WERI-Rb-1 (cell line): ENCODE measurements around the gene MRPL20.

Experiments used
- DNase-seq: peaks from one replicate; pipeline ENCODE4 v3.0.0-alpha.2; 2020
- H3K27ac ChIP-seq: fragments of 250-450 bp; sonication (Bioruptor Pico); 2 replicates; pipeline ENCODE4 v1.5.1; 2020; ENCODE audit warnings: mild to moderate bottlenecking, moderate library complexity
- H3K27me3 ChIP-seq: fragments of 250-450 bp; sonication (Bioruptor Pico); 2 replicates; pipeline ENCODE4 v1.5.1; 2021; ENCODE audit warnings: mild to moderate bottlenecking, low read depth, moderate library complexity; ENCODE audit not compliant: insufficient read depth, severe bottlenecking
- H3K36me3 ChIP-seq: fragments of 250-450 bp; sonication (Bioruptor Pico); 2 replicates; pipeline ENCODE4 v1.5.1; 2020; ENCODE audit warnings: mild to moderate bottlenecking, moderate library complexity
- H3K4me3 ChIP-seq: 2 replicates; pipeline ENCODE4 v1.5.1; 2011; ENCODE audit warnings: low read depth, mild to moderate bottlenecking, control low read depth, low read length
- H3K9me3 ChIP-seq: fragments of 250-450 bp; sonication (Bioruptor Pico); 2 replicates; pipeline ENCODE4 v1.5.1; 2021; ENCODE audit warnings: mild to moderate bottlenecking, moderate library complexity; ENCODE audit not compliant: severe bottlenecking
- CTCF ChIP-seq: IDR thresholded peaks from 2 replicates; pipeline ENCODE4 v1.5.1; 2011; ENCODE audit warnings: low read depth, mild to moderate bottlenecking, control low read depth, inconsistent platforms, low read length

MRPL20 gene

GRCh38 chr1:1401457-1402010 is 5.6 kb downstream of the MRPL20 start:
- TF ChIP-seq CTCF: no peak
- H3K27me3 ChIP-seq: no peaks in the 10 kb centered on the region
- peak overlapping the region; percentile 17 for H3K27ac ChIP-seq
- DNase-seq: no peak
- H3K9me3 ChIP-seq: no peaks in the 10 kb centered on the region
- H3K36me3 ChIP-seq: peaks cover 85% of the 10 kb centered on the region
- no peak overlapping the region for H3K4me3 ChIP-seq

- TF ChIP-seq CTCF: no peak
- DNase-seq: no peak
- Histone ChIP-seq H3K27ac (peak overlapping the region; percentile 88), H3K9me3 (no peaks in the 10 kb centered on the region), H3K27me3 (no peaks in the 10 kb centered on the region), H3K4me3 (no peak overlapping the region), H3K36me3 (peaks cover 84% of the 10 kb centered on the region)
Observed at GRCh38 chr1:1400576-1401456, 6.3 kb downstream of the MRPL20 start.

GRCh38 chr1:1399872-1400575 is 7.1 kb downstream of the MRPL20 start:
- DNase-seq: no peak

GRCh38 chr1:1399187-1399871 is 7.8 kb downstream of the MRPL20 start, which contains the start of gene CCNL2:
Gene CCNL2, minus strand, starts transcription at chr1:1399335. Its CDS starts 29 bp downstream, at chr1:1399306.
- Histone ChIP-seq H3K27me3 (no peaks in the 10 kb centered on the region), H3K36me3 (peaks cover 82% of the 10 kb centered on the region), H3K27ac (peak within 1 kb of the TSS; percentile 88), H3K4me3 (peak within 1 kb of the TSS; percentile 78), H3K9me3 (no peaks in the 10 kb centered on the region)
- TF ChIP-seq CTCF: peak; percentile 55
- peak; percentile 99 for DNase-seq

More at GRCh38 chr1:1399872-1400575, 7.1 kb downstream of the MRPL20 start:
- peaks cover 84% of the 10 kb centered on the region for H3K36me3 ChIP-seq
- H3K27ac ChIP-seq: peak overlapping the region; percentile 88
- no peaks in the 10 kb centered on the region for H3K9me3 ChIP-seq
- no peak for TF ChIP-seq CTCF
- H3K4me3 ChIP-seq: peak overlapping the region; percentile 78
- H3K27me3 ChIP-seq: no peaks in the 10 kb centered on the region

- DNase-seq: no peak
- H3K4me3 ChIP-seq: peak overlapping the region; percentile 75
- H3K36me3 ChIP-seq: peaks cover 83% of the 10 kb centered on the region
- no peaks in the 10 kb centered on the region for H3K9me3 ChIP-seq
- no peak for TF ChIP-seq CTCF
- peak overlapping the region; percentile 83 for H3K27ac ChIP-seq
- H3K27me3 ChIP-seq: no peaks in the 10 kb centered on the region
Observed at GRCh38 chr1:1398677-1399186, 8.4 kb downstream of the MRPL20 start.
